Activated CD4-positive, alpha-beta memory T cell treated with anti-CD3 and anti-CD28 coated beads for 36 hours (primary cell): ENCODE measurements around the gene WNT3A. TPM values are rescaled to one million over a fixed set of nuclear protein-coding genes. Genes with fewer than 3 reads are reported as not detected.

Experiments used
- CTCF ChIA-PET: fragments of 350-600 bp; sonication (Branson Sonifier 250); formaldehyde crosslinking; loops from one replicate; lab custom pipeline; 2021; ENCODE audit warnings: antibody characterized with exemption, inconsistent platforms; lab: Charles Lee
- POLR2A ChIA-PET: fragments of 350-600 bp; sonication (Branson Sonifier 250); formaldehyde crosslinking; loops from one replicate; lab custom pipeline; 2021; ENCODE audit warnings: antibody characterized with exemption; lab: Charles Lee
- DNase-seq: peaks from one replicate; pipeline ENCODE4 v3.0.0-alpha.2; 2020
- H3K27ac Mint-ChIP-seq: one replicate; pipeline ENCODE4 v1.8.0; 2021; ENCODE audit warnings: mixed read lengths
- H3K27me3 Mint-ChIP-seq: one replicate; pipeline ENCODE4 v1.8.0; 2021; ENCODE audit warnings: mixed read lengths
- H3K36me3 Mint-ChIP-seq: one replicate; pipeline ENCODE4 v1.8.0; 2021; ENCODE audit warnings: mixed read lengths
- H3K4me1 Mint-ChIP-seq: one replicate; pipeline ENCODE4 v1.8.0; 2021; ENCODE audit warnings: low read depth, mixed read lengths
- H3K4me3 Mint-ChIP-seq: one replicate; pipeline ENCODE4 v1.8.0; 2021; ENCODE audit warnings: mild to moderate bottlenecking, mixed read lengths
- H3K9me3 Mint-ChIP-seq: one replicate; pipeline ENCODE4 v1.8.0; 2021; ENCODE audit warnings: mixed read lengths
- intact Hi-C: fragments of 100-400 bp; cut with micrococcal nuclease; formaldehyde crosslinking; loops from one replicate; pipeline ENCODE4 v1.15.1; 2023
- total RNA-seq, 2 experiments: library from RNA; stranded (reverse); gene quantifications; one replicate each; pipeline ENCODE4 v1.2.3, GENCODE V29; 2021

Gene WNT3A
- total RNA-seq, 2 experiments from 2014 or later: not detected

DNA sequence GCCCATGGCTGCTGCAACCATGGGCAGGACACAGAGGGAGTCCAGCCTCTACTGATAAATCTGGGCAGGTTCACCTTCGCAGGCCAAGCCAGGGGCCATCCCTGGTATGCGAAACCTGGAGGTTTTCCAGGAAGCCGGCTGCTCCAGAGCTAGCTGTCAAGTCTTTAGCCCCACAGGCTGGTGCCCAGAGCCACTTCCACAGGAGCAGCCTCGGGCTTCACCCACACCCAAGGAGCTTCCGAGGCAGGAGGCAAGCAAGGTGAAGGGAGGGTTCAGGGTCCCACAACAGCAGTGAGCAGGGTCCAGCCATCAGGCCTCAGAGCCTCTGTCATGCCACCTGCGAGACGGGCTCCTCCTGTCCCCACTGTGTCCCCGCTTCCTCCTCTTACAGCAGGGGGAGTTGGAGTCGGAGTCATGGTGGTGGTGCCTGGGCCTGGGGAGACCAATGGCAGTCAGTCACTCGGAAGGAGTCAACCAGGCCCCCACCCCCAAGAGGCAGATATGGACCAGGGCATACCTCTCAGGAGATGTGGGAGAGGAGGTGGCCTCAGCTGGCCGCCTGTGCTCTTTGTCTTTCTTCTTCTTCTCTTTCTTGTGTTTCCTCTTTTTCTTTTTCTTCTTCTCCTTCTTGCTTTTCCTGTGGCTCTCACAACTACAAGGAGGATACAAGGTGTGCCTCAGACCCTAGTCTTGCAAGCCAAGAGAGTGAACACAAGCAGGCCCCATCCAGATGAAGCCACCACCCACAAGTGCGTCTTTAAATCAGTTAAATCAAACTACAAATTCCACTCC is 94.2 kb downstream of the WNT3A start:
- peaks cover 21% of the 10 kb centered on the region for H3K36me3 Mint-ChIP-seq
- no peaks in the 10 kb centered on the region for H3K27me3 Mint-ChIP-seq
- no peaks in the 10 kb centered on the region for H3K9me3 Mint-ChIP-seq
- intact Hi-C loops: loop anchor here (5.0 kb wide), 1 partner anchor 1694 kb away; the partner anchor contains the start of gene PARP1
- DNase-seq: no peak
- ChIA-PET POLR2A (interaction anchor here (1.0 to 1.3 kb wide), 2 partner anchors 12 to 303 kb away, joined by 3 read pairs; no protein-coding TSS in a partner anchor), CTCF (interaction anchor here (1.2 kb wide), 1 partner anchor 11 kb away, joined by 10 read pairs; no protein-coding TSS in a partner anchor)
- peak overlapping the region; percentile 68 for H3K27ac Mint-ChIP-seq
- peaks cover 24% of the 10 kb centered on the region for H3K4me1 Mint-ChIP-seq
- peak overlapping the region; percentile 68 for H3K4me3 Mint-ChIP-seq

DNA sequence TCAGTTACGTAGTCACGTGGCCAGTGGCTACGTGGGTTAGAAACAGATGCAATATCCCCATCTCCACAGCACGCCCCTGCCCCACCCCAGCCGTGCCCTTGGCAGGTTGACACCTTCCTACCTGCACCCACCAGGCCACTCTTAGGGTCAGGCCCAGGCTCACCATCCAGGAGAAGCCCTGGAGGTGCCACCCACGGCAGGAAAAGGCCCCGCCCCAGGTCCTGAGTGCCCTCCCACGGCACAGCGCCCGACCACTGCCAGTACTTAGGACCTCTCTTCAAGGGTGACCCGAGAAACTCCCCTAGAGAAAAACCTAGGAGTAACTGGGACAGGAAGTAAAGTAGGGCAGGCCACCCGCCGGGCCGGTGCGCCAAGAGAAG is 94.8 kb downstream of the WNT3A start:
- ChIA-PET POLR2A (interaction anchor here (1.0 kb wide), 2 partner anchors 19 to 39 kb away, joined by 3 read pairs; partner anchors contain the start of genes ARF1 and GUK1), CTCF (interaction anchor here (0.8 to 1.2 kb wide), 2 partner anchors 12 to 64 kb away, joined by 3 to 10 read pairs; partner anchors contain the start of gene IBA57)
- no peak for DNase-seq
- Mint-ChIP-seq H3K9me3 (no peaks in the 10 kb centered on the region), H3K4me1 (peaks cover 21% of the 10 kb centered on the region), H3K4me3 (peak overlapping the region; percentile 68), H3K27me3 (no peaks in the 10 kb centered on the region), H3K27ac (peak overlapping the region; percentile 68), H3K36me3 (peaks cover 22% of the 10 kb centered on the region)
- intact Hi-C loops: loop anchor here (5.0 kb wide), 1 partner anchor 1694 kb away; the partner anchor contains the start of gene PARP1

- H3K4me3 Mint-ChIP-seq: peak overlapping the region; percentile 91
- H3K27me3 Mint-ChIP-seq: no peaks in the 10 kb centered on the region
- ChIA-PET CTCF (interaction anchor here (0.8 to 1.2 kb wide), 2 partner anchors 12 to 64 kb away, joined by 3 to 10 read pairs; partner anchors contain the start of gene IBA57), POLR2A (interaction anchor here (1.0 kb wide), 2 partner anchors 20 to 38 kb away, joined by 3 read pairs; partner anchors contain the start of genes ARF1 and GUK1)
- DNase-seq: peak; percentile 75
- intact Hi-C loops: loop anchor here (5.0 kb wide), 1 partner anchor 1695 kb away; the partner anchor contains the start of gene PARP1
- peak overlapping the region; percentile 45 for H3K27ac Mint-ChIP-seq
- no peaks in the 10 kb centered on the region for H3K9me3 Mint-ChIP-seq
- peaks cover 22% of the 10 kb centered on the region for H3K36me3 Mint-ChIP-seq
- H3K4me1 Mint-ChIP-seq: peaks cover 21% of the 10 kb centered on the region
Observed at GRCh38 chr1:228101994-228102790, 95.4 kb downstream of the WNT3A start.

DNA sequence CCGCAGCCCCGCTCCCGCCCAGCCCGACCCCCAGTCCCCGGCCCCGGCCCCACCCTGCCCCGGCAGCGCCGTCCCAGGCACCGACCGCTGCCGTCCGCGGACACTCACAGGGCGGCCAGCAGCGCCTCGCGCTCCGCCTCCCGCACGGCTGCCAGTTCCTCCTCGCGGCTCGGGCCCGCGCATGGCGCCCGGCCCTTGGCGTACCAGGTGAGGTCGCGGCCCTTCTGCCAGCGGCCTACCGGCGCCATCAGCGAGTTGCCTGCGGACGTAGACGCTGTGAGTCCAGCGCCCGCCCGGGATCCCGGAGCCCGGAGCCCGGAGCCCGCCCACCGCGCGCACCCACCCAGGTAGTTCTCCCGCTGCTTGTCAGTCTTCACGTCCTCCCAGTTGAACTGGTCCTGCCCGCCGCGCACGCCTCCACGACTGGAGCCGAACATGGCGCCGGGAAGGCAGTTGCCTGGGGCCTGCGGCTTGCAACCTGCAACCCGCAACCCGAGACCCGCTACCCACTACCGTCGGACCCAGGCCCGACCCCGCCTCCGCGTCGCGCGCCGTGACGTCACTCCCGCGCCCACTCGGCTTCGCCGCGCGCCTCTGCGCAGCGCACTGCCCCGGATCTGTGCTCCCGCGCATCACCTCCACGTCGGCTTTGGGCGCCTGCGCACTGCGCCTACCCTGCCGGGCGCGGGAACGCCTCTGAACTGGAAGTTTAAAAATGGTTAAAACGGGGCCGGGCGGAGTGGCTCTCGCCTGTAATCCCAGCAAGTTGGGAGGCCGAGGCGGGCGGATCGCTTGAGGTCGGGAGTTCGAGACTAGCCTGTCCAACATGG is 96.2 kb downstream of the WNT3A start, which contains the start of gene C1orf35:
Gene C1orf35, minus strand, starts transcription at position 535 of the 830 bp plus-strand sequence. Its CDS starts 98 bp downstream, at position 437.
- peak within 1 kb of the TSS; percentile 88 for H3K27ac Mint-ChIP-seq
- peaks cover 19% of the 10 kb centered on the region for H3K36me3 Mint-ChIP-seq
- no peaks in the 10 kb centered on the region for H3K27me3 Mint-ChIP-seq
- peak within 1 kb of the TSS; percentile 91 for H3K4me3 Mint-ChIP-seq
- H3K9me3 Mint-ChIP-seq: no peaks in the 10 kb centered on the region
- ChIA-PET CTCF (interaction anchor here (0.6 kb wide), 1 partner anchor 86 kb away, joined by 4 read pairs; no protein-coding TSS in a partner anchor), POLR2A (no interaction called here)
- intact Hi-C loops: loop anchor here (1.0 to 5.0 kb wide), 4 partner anchors 21 to 1696 kb away; partner anchors contain the start of genes ARF1, GUK1, IBA57 and PARP1
- peak; percentile 96 for DNase-seq
- H3K4me1 Mint-ChIP-seq: peaks cover 28% of the 10 kb centered on the region

GRCh38 chr1:228104526-228105269 is 97.9 kb downstream of the WNT3A start:
- peak overlapping the region; percentile 91 for H3K4me3 Mint-ChIP-seq
- peak overlapping the region; percentile 24 for H3K27ac Mint-ChIP-seq
- POLR2A ChIA-PET: no interaction called here
- H3K9me3 Mint-ChIP-seq: no peaks in the 10 kb centered on the region
- no peaks in the 10 kb centered on the region for H3K27me3 Mint-ChIP-seq
- peaks cover 37% of the 10 kb centered on the region for H3K4me1 Mint-ChIP-seq
- CTCF ChIA-PET: no interaction called here
- no peak for DNase-seq
- intact Hi-C loops: loop anchor here (5.0 kb wide), 1 partner anchor 1697 kb away; the partner anchor contains the start of gene PARP1
- peaks cover 13% of the 10 kb centered on the region for H3K36me3 Mint-ChIP-seq

- Mint-ChIP-seq H3K27me3 (no peaks in the 10 kb centered on the region), H3K4me3 (peak overlapping the region; percentile 3), H3K36me3 (peaks cover 13% of the 10 kb centered on the region), H3K4me1 (peaks cover 42% of the 10 kb centered on the region), H3K9me3 (no peaks in the 10 kb centered on the region), H3K27ac (no peak overlapping the region)
- CTCF ChIA-PET: no interaction called here
- intact Hi-C loops: no loop called here
- POLR2A ChIA-PET: no interaction called here
- DNase-seq: no peak
Observed at GRCh38 chr1:228105270-228105995, 98.6 kb downstream of the WNT3A start.

DNA sequence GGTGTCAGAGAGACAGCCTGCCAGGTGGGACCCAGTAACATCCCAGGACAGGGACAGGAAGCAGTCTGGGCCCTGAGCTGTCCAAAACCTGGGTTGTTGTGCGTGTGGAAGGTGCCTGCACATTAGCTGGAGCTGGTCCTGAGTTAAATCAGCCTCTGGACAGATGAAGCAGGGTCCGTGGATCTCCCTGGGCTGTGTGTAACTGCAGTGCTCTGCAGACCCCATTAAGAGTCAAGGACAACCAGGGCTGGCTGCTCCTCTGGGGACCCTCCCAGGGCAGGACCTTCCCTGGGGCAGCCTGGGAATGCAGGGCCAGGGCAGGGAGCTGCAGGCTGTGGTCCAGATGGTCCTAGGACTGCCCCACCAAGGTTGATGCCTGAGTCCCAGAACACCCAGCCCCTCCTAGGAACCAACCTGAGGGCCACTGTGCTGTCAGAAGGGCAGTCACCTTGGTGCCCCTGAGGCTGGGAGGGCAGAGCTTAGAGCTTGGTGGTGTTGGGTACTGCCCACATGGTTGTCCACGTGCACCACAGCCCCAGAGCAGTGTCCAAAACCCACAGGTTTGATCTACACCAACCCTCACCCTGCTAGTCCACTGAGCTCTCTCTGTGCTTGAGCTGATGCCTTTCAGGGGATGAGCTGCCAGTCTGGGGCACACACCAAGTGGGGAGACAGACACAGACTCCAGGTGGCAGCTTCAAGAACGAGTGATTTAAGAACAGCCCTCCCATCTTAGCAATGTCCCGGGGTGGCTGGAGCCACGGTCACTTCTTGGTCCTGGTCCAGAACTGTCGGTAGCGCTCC is 99.4 kb downstream of the WNT3A start:
- H3K27ac Mint-ChIP-seq: no peak overlapping the region
- POLR2A ChIA-PET: interaction anchor here (0.7 to 1.3 kb wide), 2 partner anchors 24 to 60 kb away, joined by 3 read pairs; partner anchors contain the start of gene ARF1

GRCh38 chr1:228106800-228107054 is 99.9 kb downstream of the WNT3A start:
- POLR2A ChIA-PET: interaction anchor here (0.7 to 1.3 kb wide), 2 partner anchors 25 to 59 kb away, joined by 3 read pairs; partner anchors contain the start of gene ARF1
- intact Hi-C loops: no loop called here
- H3K27ac Mint-ChIP-seq: no peak overlapping the region
- no peaks in the 10 kb centered on the region for H3K27me3 Mint-ChIP-seq
- peaks cover 13% of the 10 kb centered on the region for H3K36me3 Mint-ChIP-seq
- CTCF ChIA-PET: interaction anchor here (1.1 to 1.4 kb wide), 3 partner anchors 59 to 107 kb away, joined by 3 to 7 read pairs (median 3); partner anchors contain the start of gene IBA57
- H3K4me1 Mint-ChIP-seq: peaks cover 35% of the 10 kb centered on the region
- DNase-seq: no peak
- no peak overlapping the region for H3K4me3 Mint-ChIP-seq
- H3K9me3 Mint-ChIP-seq: no peaks in the 10 kb centered on the region

More for the DNA sequence above, 99.4 kb downstream of the WNT3A start:
- DNase-seq: no peak
- H3K36me3 Mint-ChIP-seq: peaks cover 13% of the 10 kb centered on the region
- no peaks in the 10 kb centered on the region for H3K9me3 Mint-ChIP-seq
- intact Hi-C loops: no loop called here
- CTCF ChIA-PET: interaction anchor here (1.1 to 1.4 kb wide), 3 partner anchors 59 to 107 kb away, joined by 3 to 7 read pairs (median 3); partner anchors contain the start of gene IBA57
- peak overlapping the region; percentile 32 for H3K4me3 Mint-ChIP-seq
- H3K4me1 Mint-ChIP-seq: peaks cover 40% of the 10 kb centered on the region
- H3K27me3 Mint-ChIP-seq: no peaks in the 10 kb centered on the region

DNA sequence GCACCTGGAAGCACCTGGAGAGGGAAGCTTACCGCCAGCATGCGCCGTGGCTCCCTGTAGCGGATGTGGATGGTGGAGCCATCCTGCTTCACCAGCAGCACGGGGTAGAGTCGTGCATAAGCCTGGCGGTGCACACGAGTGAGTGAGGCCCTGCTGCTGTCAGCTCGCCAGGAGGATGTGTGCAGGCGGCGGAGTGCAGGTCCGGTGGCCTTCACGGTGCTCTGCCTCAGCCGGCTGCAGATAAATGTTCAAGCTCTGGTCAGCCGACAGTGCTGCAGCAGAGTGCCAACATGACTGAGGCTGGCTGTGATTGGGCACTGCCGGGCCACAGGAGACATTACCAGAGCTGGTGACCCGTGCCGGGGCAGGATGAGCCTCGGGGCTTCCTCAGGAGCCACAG is 100.8 kb downstream of the WNT3A start:
- CTCF ChIA-PET: interaction anchor here (1.4 kb wide), 1 partner anchor 108 kb away, joined by 3 read pairs; no protein-coding TSS in a partner anchor

More for the DNA sequence above, 100.8 kb downstream of the WNT3A start:
- peaks cover 13% of the 10 kb centered on the region for H3K36me3 Mint-ChIP-seq
- H3K27me3 Mint-ChIP-seq: no peaks in the 10 kb centered on the region
- POLR2A ChIA-PET: interaction anchor here (1.1 kb wide), 1 partner anchor 33 kb away, joined by 4 read pairs; the partner anchor contains the start of gene GUK1
- DNase-seq: no peak
- H3K9me3 Mint-ChIP-seq: no peaks in the 10 kb centered on the region
- no peak overlapping the region for H3K27ac Mint-ChIP-seq
- peak overlapping the region; percentile 89 for H3K4me3 Mint-ChIP-seq
- H3K4me1 Mint-ChIP-seq: peaks cover 35% of the 10 kb centered on the region
- intact Hi-C loops: no loop called here
